ENCODE results near the gene F13A1. TPM values are rescaled to one million over a fixed set of nuclear protein-coding genes. Genes with fewer than 3 reads are reported as not detected.

F13A1 gene
- total and polyA plus RNA-seq, 2 of the 13 experiments (the other 11 are each of a cell fraction or from before 2014, with no cell fraction given): not detected

DNA sequence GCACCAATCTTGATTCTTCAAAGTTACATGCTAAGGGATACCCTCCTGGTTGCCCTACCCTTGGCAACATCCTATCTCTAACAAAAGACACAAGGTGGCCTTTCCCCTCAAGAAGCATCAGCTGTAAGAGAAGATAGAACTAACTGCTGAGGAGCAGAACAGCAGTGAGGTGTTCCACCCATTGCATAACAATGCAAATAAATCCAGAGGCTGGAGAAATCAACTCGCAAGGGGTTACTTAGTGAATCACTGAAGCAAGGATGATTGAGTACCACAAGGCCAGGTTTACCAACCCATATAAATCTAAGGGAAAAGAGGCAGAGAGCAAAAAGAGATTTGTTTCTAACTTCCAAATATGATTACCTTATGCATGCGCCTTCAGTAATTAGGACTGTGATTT lies 36.7 kb downstream of the F13A1 start:
- H3K4me1 ChIP-seq (ENCODE audit: insufficient read depth, low read length): no peaks in the 10 kb centered on the region
- H3K27me3 ChIP-seq (ENCODE audit: control insufficient read depth in 1 of 2, insufficient read depth in 2 of 2, low read length in 2 of 2): peaks cover 0 to 8% of the 10 kb centered on the region in 2 experiments; a peak in 1 of 5 replicates
- no TSS peak for BruUV-seq (replicated peaks)
- H3K79me2 ChIP-seq (ENCODE audit: insufficient read depth, low read length): no peaks in the 10 kb centered on the region
- FAIRE-seq (no peak), DNase-seq (ENCODE audit: low spot score) (no peak), ATAC-seq (no peak)
- WGBS (ENCODE audit: low lambda C conversion rate): 20% methylated on average over 2 of the region's 2 CpGs
- H3K9me3 ChIP-seq (ENCODE audit: low read length): no peaks in the 10 kb centered on the region
- no peak overlapping the region for H3K4me2 ChIP-seq (ENCODE audit: low read depth, low read length)
- no peak overlapping the region for H3K9ac ChIP-seq (ENCODE audit: insufficient read depth, low read depth, low read length)
- no peak overlapping the region for H3K27ac ChIP-seq (ENCODE audit: extremely low read length, insufficient read depth, low read length)
- intact Hi-C loops (cut with micrococcal nuclease; ENCODE audit: unreplicated experiment) (no loop called here), in situ Hi-C loops (cut with HindIII; ENCODE audit: extremely low pct_ligation_motif_present, low pct_unique_long_range_greater_than_20kb) (no loop called here)
- TF ChIP-seq, protein P1, sequence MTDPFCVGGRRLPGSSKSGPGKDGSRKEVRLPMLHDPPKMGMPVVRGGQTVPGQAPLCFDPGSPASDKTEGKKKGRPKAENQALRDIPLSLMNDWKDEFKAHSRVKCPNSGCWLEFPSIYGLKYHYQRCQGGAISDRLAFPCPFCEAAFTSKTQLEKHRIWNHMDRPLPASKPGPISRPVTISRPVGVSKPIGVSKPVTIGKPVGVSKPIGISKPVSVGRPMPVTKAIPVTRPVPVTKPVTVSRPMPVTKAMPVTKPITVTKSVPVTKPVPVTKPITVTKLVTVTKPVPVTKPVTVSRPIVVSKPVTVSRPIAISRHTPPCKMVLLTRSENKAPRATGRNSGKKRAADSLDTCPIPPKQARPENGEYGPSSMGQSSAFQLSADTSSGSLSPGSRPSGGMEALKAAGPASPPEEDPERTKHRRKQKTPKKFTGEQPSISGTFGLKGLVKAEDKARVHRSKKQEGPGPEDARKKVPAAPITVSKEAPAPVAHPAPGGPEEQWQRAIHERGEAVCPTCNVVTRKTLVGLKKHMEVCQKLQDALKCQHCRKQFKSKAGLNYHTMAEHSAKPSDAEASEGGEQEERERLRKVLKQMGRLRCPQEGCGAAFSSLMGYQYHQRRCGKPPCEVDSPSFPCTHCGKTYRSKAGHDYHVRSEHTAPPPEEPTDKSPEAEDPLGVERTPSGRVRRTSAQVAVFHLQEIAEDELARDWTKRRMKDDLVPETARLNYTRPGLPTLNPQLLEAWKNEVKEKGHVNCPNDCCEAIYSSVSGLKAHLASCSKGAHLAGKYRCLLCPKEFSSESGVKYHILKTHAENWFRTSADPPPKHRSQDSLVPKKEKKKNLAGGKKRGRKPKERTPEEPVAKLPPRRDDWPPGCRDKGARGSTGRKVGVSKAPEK (CRISPR knock-in tag; IDR thresholded peaks at IDR 0.05; ENCODE audit: borderline replicate concordance): no peak
- TF ChIP-seq, protein P2, sequence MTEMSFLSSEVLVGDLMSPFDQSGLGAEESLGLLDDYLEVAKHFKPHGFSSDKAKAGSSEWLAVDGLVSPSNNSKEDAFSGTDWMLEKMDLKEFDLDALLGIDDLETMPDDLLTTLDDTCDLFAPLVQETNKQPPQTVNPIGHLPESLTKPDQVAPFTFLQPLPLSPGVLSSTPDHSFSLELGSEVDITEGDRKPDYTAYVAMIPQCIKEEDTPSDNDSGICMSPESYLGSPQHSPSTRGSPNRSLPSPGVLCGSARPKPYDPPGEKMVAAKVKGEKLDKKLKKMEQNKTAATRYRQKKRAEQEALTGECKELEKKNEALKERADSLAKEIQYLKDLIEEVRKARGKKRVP (CRISPR knock-in tag; IDR thresholded peaks at IDR 0.05): no peak
- TF ChIP-seq GABPA (IDR thresholded peaks at IDR 0.05; ENCODE audit: low read depth, low read length) (no peak), GABPA (CRISPR knock-in tag; IDR thresholded peaks at IDR 0.05; ENCODE audit: low read depth) (no peak), HOXD1 (CRISPR knock-in tag; IDR thresholded peaks at IDR 0.05) (no peak), ZNF619 (CRISPR knock-in tag; IDR thresholded peaks at IDR 0.05) (no peak), MEF2D (CRISPR knock-in tag; IDR thresholded peaks at IDR 0.05) (no peak), TAF15 (IDR thresholded peaks at IDR 0.05; ENCODE audit: low read depth, low read length, poor library complexity, severe bottlenecking) (no peak), ZNF777 (CRISPR knock-in tag; IDR thresholded peaks at IDR 0.05) (no peak), ATAD3A (CRISPR knock-in tag; IDR thresholded peaks at IDR 0.05) (no peak)
- TF ChIP-seq, protein P3, sequence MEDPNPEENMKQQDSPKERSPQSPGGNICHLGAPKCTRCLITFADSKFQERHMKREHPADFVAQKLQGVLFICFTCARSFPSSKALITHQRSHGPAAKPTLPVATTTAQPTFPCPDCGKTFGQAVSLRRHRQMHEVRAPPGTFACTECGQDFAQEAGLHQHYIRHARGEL (CRISPR knock-in tag; IDR thresholded peaks at IDR 0.05): no peak
- H2AFZ ChIP-seq (ENCODE audit: low read length): no peak overlapping the region
- no peaks in the 10 kb centered on the region for H4K20me1 ChIP-seq (ENCODE audit: insufficient read depth, low read length)
- ChIA-PET POLR2A (no interaction called here), CTCF (ENCODE audit: low intra/inter-chr PET ratio, low total read pairs) (no interaction called here)
- no peaks in the 10 kb centered on the region for H3K36me3 ChIP-seq (replicated peaks in 1 of 2; ENCODE audit: control insufficient read depth in 1 of 2, insufficient read depth in 2 of 2, low read length in 2 of 2)
- H3K4me3 ChIP-seq (replicated peaks in 1 of 3; ENCODE audit: insufficient read depth in 1 of 3, low read depth in 2 of 3, low read length in 3 of 3): no peak overlapping the region

Data from HepG2 (cell line).